ENCODE measurements around the gene SAMD1. TPM values are rescaled to one million over a fixed set of nuclear protein-coding genes. Genes with fewer than 3 reads are reported as not detected.

The SAMD1 gene
- polyA plus RNA-seq, 4 donors, result 19.7 to 45.4 (median 32.0) TPM

Other genes starting within 250 kb of the SAMD1 start
- 1 to 10 TPM in 1 of 4 donors, under 1 TPM in 1, not detected in 2; 0.45 to 1.0 TPM for gene NANOS3, start 213.6 kb downstream of the SAMD1 start, polyA plus RNA-seq
- 10 to 100 TPM in 2 of 4 donors, 1 to 10 TPM in 2; 3.5 to 67.1 (median 25.9) TPM for gene BRME1, start 184.6 kb downstream of the SAMD1 start, polyA plus RNA-seq
- gene CC2D1A, start 184.6 kb downstream of the SAMD1 start, polyA plus RNA-seq, result 100 to 1,000 TPM in 2 of 4 donors, 10 to 100 TPM in 2; 38.2 to 199 (median 103) TPM
- gene PODNL1, start 152.3 kb downstream of the SAMD1 start, polyA plus RNA-seq, result 1 to 10 TPM in 1 of 4 donors, under 1 TPM in 1, not detected in 2; 0.41 to 1.7 TPM
- gene DCAF15, start 138.2 kb downstream of the SAMD1 start, polyA plus RNA-seq, result 10 to 100 TPM; 14.1 to 26.8 (median 20.9) TPM
- gene RFX1, start 84.4 kb downstream of the SAMD1 start, polyA plus RNA-seq, result 10 to 100 TPM in 1 of 4 donors, 1 to 10 TPM in 3; 3.8 to 16.6 (median 5.5) TPM
- gene RLN3, start 62.6 kb downstream of the SAMD1 start, polyA plus RNA-seq, result under 1 TPM in 1 of 4 donors, not detected in 3; 0.68 TPM
- 1 to 10 TPM in 3 of 4 donors, under 1 TPM in 1; 0.45 to 5.6 (median 3.1) TPM for gene IL27RA, start 59.0 kb downstream of the SAMD1 start, polyA plus RNA-seq
- gene PALM3, start 28.7 kb downstream of the SAMD1 start, polyA plus RNA-seq, result 10 to 100 TPM in 1 of 4 donors, 1 to 10 TPM in 3; 1.6 to 28.2 (median 2.6) TPM
- 10 to 100 TPM; 13.0 to 60.4 (median 22.9) TPM for gene MISP3, start 18.0 kb downstream of the SAMD1 start, polyA plus RNA-seq
- gene C19orf67, start 5.0 kb downstream of the SAMD1 start, polyA plus RNA-seq, result under 1 TPM in 1 of 4 donors, not detected in 3; 0.07 TPM
- 10 to 100 TPM; 34.7 to 66.1 (median 44.1) TPM for gene PRKACA, start 27.0 kb upstream of the SAMD1 start, polyA plus RNA-seq
- 10 to 100 TPM in 2 of 4 donors, 1 to 10 TPM in 2; 3.1 to 26.2 (median 10.3) TPM for gene ASF1B, start 45.8 kb upstream of the SAMD1 start, polyA plus RNA-seq
- 10 to 100 TPM; 11.1 to 22.7 (median 15.7) TPM for gene ADGRL1, start 115.4 kb upstream of the SAMD1 start, polyA plus RNA-seq